Right lobe of liver (tissue), 4 donors: ENCODE data around the gene MAP3K5.

Experiments used
- POLR2A ChIP-seq: fragments of 450-650 bp; IDR thresholded peaks from one replicate; pipeline ENCODE4 v1.6.1; 2017; ENCODE audit warnings: antibody characterized with exemption, mild to moderate bottlenecking
- TF ChIP-seq, protein P1 (sequence below), 4 donors: fragments of 200-600 bp in 3 of 4; fragments of 450-650 bp in 1 of 4; IDR thresholded peaks; one replicate each; pipeline versions ENCODE4 v1.5.1 to v1.8.0; 2016 to 2022; ENCODE audit warnings: antibody characterized with exemption in 4 of 4, mild to moderate bottlenecking in 2 of 4
- donor health status: DM: no; HTN: no; CAD: no.
- donor health status: DM: no; HTN: no; CAD: no.
- donor health status: DM: no; HTN: yes; CAD: no.

DNA sequence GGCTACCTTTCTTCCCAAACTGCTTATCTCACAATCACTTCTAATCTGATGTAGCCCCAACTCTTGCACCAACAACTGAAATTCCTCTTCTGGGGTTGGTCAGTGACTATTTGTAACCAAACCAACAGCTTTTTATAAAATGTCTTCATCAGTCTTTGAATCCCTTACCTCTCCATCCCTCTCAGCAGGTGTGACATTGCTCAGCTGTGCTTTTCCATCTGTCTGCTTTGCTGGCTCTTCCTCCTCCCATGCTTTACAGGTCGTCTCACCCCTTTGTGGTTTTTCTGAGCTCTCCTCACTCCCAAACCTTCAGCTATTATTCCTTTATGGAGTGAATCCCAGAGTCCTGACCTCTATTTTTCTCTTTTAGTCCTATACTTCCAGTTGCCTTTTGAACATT is 248.0 kb downstream of the MAP3K5 start:
- TF ChIP-seq, protein P1, sequence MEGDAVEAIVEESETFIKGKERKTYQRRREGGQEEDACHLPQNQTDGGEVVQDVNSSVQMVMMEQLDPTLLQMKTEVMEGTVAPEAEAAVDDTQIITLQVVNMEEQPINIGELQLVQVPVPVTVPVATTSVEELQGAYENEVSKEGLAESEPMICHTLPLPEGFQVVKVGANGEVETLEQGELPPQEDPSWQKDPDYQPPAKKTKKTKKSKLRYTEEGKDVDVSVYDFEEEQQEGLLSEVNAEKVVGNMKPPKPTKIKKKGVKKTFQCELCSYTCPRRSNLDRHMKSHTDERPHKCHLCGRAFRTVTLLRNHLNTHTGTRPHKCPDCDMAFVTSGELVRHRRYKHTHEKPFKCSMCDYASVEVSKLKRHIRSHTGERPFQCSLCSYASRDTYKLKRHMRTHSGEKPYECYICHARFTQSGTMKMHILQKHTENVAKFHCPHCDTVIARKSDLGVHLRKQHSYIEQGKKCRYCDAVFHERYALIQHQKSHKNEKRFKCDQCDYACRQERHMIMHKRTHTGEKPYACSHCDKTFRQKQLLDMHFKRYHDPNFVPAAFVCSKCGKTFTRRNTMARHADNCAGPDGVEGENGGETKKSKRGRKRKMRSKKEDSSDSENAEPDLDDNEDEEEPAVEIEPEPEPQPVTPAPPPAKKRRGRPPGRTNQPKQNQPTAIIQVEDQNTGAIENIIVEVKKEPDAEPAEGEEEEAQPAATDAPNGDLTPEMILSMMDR (IDR thresholded peaks at IDR 0.05): no peak
- TF ChIP-seq POLR2A: no peak
